Skin of body (tissue), 2 donors: ENCODE measurements around the gene MYLK. TPM values are rescaled to one million over a fixed set of nuclear protein-coding genes. Genes with fewer than 3 reads are reported as not detected.
"Not testable (repeated sequence)": the region's sequence is repeated elsewhere in the genome, so short reads cannot be mapped to it uniquely, and the experiment has no call there.

Experiments used
- DNase-seq: peaks from one replicate; lab custom pipeline; 2025; lab: John Stamatoyannopoulos, UW
- total RNA-seq: library from RNA; depleted of rRNA; stranded (reverse); fragments of >200 nt; gene quantifications from one replicate; pipeline ENCODE4 v1.2.3, GENCODE V29; 2014

The MYLK gene
- total RNA-seq, 1 donor from 2014 or later = 57.6 TPM

- DNase-seq = no peak
Measured at GRCh38 chr3:123725652-123726400, 158.3 kb downstream of the MYLK start.

- DNase-seq = no peak
Measured at GRCh38 chr3:123724306-123724705, 159.8 kb downstream of the MYLK start.

GRCh38 chr3:123723522-123724168, 160.5 kb downstream of the MYLK start:
- peak; percentile 66 for DNase-seq

- DNase-seq = no peak
Measured at GRCh38 chr3:123723070-123723469, 161.1 kb downstream of the MYLK start.

DNA sequence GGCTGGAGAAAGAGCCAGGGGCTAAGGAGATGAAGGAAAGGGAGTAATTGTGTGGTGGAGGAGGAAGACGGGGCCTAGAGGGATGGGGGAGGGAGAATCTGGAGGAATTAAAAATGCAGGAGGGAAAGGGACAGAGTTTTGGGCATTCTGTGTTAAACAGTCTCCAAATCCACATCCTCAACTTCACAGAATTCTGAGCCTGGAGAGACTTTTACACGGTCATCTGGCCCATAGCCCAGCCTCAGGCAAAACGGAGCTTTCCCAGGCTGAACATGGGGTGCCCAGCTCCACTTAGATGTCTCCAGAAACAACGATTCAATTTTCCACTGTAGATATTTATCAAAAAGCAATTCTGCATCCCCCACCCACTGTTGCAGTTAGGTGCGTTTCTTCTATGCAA, 161.7 kb downstream of the MYLK start:
- DNase-seq = no peak

- no peak for DNase-seq
Measured at GRCh38 chr3:123722021-123722420, 162.1 kb downstream of the MYLK start.

- not testable (repeated sequence) for DNase-seq
Measured at GRCh38 chr3:123721095-123721689, 162.9 kb downstream of the MYLK start.

- DNase-seq = no peak
Measured at GRCh38 chr3:123720638-123721037, 163.5 kb downstream of the MYLK start.

DNA sequence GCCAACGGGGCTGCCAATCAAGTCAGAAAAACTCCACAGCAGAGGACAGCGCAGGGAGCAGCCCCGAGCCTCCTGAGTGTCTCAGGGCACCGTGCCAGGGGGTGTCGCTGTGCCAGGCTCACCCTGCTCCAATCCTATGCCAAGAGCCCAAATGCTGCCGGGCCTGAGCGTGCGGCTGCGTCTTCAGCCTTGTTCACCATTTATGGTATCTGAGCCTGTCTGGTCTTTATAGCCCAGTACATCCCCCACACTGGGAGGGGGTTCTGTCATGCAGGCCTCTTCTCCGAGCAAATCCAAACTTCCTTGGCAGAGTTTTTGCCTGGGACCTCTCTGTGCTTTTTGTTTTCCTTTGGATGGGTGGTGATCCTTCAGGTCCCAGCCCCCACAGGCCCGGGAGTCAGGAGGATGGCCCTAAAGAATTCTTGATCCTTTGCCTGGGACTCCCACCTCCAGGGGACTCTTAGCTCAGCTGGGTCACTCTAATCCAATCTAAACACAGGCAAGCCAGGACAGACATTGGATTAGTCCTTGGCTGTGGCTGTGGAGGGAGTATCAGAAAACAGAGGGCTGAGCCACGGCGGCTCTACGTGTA, 164.2 kb downstream of the MYLK start:
- no peak for DNase-seq

DNA sequence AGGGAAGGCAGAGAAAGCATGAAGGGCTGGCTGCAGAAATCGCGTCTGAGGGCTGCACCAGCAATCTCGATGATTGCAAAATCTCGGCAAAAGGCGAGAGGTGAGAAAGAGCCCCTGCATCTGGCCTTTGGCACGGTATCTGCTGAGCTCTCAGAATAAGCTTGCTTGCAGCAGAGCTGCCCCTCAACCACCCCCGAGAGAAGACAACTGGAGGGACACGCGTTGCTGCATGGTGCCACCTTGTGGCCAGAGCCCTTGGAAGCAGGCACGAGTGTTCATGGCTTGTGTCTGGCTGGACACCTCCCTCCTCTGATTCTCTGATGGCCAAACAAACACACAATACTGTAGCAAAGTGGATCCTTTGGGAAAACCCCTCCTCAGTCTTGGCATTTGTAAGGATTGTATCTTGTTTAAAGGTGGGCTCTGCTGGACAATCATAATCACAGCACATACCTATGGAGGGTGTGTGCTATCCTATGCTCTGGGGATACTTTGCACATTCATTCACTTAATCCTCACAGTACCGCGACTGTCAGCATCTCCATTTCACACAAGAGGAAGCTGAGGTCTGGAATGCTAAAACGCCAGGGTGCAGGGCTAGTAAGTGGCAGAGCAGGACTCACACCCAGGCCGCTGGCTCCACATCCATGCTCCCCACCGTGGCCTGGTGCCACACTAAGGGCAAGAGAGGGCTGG, 164.9 kb downstream of the MYLK start:
- DNase-seq = peak; percentile 38

DNA sequence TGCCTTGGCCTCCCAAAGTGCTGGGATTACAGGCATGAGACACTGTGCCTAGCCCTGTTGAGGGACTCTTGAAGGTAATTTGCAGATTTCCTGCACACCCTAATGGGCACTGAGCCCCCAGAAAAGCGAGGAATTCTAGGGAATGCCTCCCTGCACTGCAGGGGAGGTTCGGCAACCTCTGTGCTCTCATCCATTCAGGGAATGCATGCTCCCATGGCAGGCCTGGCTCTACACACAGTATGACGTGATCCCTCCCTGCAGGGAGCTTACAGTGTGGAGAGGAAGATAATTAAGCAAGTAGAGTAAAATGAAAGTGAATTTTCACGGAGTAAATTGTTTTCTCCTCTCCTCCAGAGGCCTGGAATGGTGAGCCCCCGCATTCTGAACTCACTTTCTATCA, 166.0 kb downstream of the MYLK start:
- DNase-seq = no peak

- DNase-seq = not testable (repeated sequence)
Measured at GRCh38 chr3:123717451-123717850, 166.7 kb downstream of the MYLK start.

- no peak for DNase-seq
Measured at GRCh38 chr3:123716411-123716810, 167.7 kb downstream of the MYLK start.

- no peak for DNase-seq
Measured at GRCh38 chr3:123713211-123713610, 170.9 kb downstream of the MYLK start.

GRCh38 chr3:123712077-123712860, 171.9 kb downstream of the MYLK start:
- no peak for DNase-seq

- DNase-seq = no peak
Measured at GRCh38 chr3:123711356-123711755, 172.8 kb downstream of the MYLK start.

GRCh38 chr3:123708531-123708930, 175.6 kb downstream of the MYLK start:
- no peak for DNase-seq

DNA sequence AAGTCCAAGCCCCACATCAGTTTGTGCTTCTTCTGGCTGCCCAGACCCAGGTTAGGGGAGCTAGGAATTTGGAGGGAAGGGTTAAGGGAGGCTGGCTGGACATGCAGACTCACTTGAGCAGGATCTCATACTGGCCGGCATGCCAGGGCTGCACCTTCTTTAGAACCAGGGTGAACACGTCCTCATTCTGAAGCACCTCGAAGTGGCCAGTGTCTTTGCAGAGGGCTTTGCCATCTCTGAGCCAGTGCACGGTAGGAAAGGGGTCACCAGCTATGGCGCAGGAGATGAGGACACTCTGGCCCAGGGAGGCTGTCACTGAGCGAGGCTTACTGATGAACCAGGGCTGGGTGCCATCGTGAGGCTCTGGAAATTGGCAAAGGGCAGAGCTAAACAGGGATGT, 176.5 kb downstream of the MYLK start:
- DNase-seq = not testable (repeated sequence)

DNA sequence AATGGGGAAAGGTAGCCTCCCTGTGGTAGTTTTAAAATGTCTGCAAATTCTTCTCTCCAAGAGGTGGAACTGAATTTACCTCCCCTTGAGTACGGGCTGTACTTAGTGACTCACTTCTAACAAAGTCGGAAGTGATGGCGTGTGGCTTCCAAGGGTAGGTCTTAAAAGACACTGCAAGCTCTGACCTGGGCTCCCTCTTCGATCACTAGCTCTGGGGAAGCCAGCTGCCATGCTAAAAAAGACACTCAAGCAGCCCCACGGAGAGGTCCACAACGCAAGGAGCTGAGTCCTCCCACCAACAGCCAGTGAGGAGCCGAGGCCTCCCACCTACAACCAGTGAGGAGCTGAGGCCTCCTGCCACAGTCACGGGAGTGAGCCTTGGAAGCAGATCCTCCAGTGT, 177.3 kb downstream of the MYLK start:
- no peak for DNase-seq

GRCh38 chr3:123705488-123706285, 178.4 kb downstream of the MYLK start:
- no peak for DNase-seq
